Right forelimb (tissue), 1 donor: ENCODE results near the gene SKI.

Experiments
- DNase-seq: peaks from one replicate; pipeline ENCODE4 v3.0.0-alpha.2; 2018

Gene SKI

GRCh38 chr1:2228157-2228594 lies at the start of gene SKI:
Gene SKI, plus strand, starts transcription at chr1:2228319. Its CDS starts 448 bp downstream, at chr1:2228767.
- no peak for DNase-seq

DNA sequence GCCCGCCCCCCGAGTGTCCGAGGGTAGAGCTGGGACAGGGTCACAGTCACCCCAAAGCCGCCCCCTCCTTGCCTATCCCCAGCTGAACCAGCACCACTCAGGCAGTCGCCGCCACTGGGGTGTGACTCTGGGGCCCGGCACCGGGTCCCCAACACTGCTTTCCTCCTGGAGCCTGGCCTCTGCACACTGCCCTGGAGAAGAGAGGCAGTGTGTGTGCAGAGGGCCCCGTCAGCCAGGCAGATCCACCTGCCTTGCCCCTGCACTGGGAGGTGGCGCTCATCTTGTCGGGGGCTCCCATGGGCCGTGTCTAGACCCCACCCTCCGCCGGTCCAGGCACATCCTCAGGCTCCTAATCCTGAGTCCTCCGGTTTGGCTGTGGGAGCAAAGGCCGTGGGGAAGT lies 49.2 kb upstream of the SKI start:
- DNase-seq, result no peak

DNA sequence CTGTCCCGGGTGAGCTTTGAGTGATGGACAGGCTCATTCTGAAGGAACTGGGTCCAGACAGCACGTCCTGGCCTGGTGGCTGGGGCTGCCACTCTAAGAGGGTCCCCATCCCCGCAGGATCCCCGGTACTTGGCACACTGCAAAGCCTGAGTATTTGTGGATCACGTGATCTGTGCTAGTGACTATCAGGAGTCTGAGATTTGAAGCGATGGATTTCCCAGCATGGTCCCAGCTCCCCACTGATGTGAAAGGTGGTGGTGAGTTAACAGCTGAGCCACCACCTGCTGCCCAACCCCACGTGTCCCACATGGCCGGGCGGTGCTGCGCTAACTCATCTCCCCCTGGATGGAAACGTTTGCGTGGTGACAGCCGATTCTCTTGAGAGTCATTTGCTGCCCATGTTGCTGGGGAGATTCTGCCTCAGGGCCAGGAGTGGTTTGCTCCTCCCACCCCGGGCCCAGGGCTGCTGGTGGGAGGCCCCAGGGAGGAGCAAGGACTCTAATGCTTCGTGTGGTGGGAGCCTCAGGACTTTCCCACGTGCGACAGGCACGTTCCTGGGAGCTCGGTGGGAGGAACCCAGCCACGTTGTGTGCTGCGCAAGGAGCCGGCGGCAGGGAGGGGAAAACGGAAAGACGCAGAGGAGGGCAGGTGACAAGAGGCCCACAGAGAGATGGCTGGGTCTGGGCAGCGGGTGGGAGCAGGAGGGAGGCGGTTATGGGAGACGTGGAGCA lies 48.7 kb upstream of the SKI start:
- no peak for DNase-seq

GRCh38 chr1:2180297-2181245 lies 47.5 kb upstream of the SKI start:
- DNase-seq, result no peak

- DNase-seq, result no peak
Measured at GRCh38 chr1:2181271-2181670, 46.8 kb upstream of the SKI start.

GRCh38 chr1:2181752-2182151 lies 46.4 kb upstream of the SKI start:
- no peak for DNase-seq

DNA sequence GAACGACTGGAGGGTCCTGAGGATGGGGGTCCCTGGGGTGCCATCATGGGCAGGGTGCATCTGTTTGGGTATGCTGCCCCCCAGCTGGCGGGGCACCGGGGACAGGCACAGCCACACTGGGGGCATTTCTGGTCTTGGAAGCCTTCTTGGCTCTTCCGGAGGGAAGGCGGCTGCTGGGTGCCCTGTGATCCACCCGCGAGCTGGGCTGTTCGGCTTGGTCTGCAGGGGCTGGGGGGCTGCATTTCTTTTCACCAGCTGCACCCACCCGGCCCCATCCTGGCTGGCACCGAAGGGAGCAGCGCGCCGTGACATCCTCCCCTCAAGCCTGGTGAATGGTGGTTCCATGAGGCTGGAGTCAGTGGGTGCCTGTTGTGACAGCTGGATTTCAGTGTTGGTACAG lies 45.7 kb upstream of the SKI start:
- DNase-seq, result no peak

DNA sequence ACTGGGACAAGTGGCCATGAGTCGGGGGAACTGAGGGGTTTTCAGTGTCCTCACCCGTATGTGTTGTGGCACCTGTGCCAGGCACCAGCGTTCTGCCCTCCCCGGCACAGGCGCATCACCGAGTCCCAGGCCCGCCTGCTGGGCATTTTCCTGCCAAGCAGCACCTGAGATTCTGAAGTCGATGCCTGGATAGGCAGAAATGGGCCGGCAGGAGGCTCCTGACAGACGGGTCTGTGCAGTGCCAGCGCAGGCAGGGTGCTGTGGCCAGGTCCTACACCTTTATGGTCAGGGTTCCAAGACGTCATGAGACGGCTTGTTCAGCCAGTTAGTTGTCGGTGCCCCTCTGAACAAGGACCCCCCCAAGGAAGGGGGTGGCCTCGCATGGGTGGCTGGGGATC lies 44.2 kb upstream of the SKI start:
- DNase-seq, result no peak

- DNase-seq, result no peak
Measured at GRCh38 chr1:2184531-2184930, 43.6 kb upstream of the SKI start.

DNA sequence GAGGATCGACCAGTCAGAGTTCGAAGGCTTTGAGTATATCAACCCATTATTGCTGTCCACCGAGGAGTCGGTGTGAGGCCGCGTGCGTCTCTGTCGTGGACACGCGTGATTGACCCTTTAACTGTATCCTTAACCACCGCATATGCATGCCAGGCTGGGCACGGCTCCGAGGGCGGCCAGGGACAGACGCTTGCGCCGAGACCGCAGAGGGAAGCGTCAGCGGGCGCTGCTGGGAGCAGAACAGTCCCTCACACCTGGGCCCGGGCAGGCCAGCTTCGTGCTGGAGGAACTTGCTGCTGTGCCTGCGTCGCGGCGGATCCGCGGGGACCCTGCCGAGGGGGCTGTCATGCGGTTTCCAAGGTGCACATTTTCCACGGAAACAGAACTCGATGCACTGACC lies 43.2 kb upstream of the SKI start:
- DNase-seq, result no peak

GRCh38 chr1:2185880-2186855 lies 42.0 kb upstream of the SKI start:
- no peak for DNase-seq

DNA sequence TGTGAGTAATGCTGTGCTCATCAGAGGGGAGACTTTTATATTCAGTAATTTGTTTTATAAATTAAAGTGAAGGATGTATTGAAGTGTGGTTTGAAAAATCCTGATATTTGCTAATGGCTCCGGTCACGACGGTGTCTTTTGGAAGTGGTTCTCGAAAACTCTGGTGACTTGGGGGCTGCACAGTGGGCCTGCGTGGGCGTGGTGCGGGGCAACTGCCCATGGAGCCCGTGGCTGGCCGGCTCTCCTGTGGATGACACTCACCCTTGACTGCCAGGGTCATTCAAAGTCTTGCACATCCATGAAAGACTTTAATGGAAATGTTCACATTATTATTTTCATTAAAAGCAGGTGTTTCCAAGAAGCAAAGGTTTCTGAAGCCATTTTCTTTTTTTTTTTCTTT lies 41.2 kb upstream of the SKI start:
- no peak for DNase-seq

- no peak for DNase-seq
Measured at GRCh38 chr1:2187619-2188018, 40.5 kb upstream of the SKI start.

DNA sequence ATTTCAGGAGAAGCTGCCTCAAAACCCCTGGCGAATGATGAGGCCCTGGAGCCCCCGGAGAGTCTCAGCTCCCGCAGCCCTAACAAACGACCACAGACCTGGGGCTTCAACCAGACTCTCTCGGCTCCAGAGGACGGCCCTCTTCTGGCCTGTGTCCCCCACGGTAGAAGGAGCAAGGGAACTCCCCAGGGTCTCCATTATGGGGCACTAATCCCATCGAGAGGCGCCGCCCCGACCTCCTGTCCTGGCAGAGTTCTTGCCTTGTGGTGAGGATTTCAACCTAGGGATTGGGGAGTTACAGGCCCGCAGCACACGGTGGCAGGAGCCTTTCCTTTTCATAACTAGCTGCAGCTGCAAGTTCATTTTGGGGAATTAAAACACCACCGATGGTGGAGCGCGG lies 39.8 kb upstream of the SKI start:
- no peak for DNase-seq

DNA sequence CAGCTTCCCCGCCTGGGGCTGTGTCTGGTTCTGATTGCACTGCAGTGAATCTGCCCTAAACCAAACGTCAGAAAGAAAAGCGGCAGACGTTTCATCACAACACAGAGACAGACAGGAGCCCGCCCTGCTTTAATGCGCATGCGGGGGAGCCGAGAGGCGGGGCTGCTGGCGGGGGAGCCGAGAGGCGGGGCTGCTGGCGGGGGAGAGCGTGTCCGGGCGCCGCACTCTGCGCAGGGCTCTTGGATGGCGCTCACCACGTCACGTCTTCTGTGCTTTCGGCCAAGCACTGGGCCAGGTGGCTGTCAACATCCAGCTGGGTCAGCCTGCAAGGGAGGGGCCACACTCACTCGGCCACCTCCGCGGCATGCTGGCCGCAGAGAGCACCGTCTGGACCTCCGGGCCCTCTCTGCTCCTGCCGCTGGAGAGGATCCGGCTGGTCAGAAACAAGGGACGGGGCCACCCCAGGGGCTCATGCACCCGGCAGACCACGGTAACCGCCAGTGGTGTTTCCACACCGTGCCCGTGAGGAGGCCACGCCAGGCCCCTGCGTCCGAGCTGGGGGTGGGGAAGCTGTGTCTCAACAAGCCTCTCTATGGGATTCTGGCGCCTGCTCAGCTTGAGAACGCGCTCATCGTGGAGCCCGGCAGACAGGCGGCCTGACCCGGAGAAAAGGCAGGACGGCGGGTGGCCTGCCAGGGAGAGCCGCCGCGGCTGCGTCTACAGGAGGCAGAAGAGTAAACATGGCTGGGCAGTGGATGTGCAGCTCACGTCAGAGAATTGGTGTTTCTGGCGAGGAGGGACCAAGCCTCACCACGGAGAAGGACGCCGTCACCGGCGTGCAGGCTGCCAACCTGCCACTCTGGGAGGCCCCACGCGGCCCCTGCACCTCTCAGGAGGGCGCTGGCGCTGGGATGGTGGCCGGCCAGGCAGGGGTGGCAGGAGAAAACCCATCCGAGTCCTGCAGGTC lies 38.4 kb upstream of the SKI start:
- DNase-seq, result peak; percentile 97

DNA sequence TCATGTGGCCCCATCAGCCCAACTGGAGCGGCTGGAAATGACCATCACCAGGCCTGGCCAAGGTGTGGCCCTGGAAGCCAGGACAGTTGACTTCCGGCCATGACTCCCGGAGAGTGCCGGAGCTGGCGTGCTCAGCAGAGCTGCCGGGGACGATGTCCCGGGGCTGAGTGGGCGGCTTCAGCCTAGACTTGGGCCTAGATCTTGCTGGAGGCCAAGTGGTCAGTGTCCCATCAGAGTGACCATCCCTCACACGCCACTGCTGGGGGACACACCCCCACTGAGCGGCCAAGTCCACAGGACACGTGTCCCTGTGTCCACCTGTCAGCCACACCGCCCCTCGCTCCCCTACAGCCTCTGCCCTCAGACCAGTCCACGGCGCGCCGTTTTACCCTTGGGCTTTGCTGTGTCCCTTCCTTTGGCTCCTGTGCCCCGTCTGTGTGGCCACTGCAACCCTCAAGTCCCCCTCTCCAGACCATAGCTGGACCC lies 37.6 kb upstream of the SKI start:
- DNase-seq, result no peak

- DNase-seq, result no peak
Measured at GRCh38 chr1:2192031-2192995, 35.8 kb upstream of the SKI start.

DNA sequence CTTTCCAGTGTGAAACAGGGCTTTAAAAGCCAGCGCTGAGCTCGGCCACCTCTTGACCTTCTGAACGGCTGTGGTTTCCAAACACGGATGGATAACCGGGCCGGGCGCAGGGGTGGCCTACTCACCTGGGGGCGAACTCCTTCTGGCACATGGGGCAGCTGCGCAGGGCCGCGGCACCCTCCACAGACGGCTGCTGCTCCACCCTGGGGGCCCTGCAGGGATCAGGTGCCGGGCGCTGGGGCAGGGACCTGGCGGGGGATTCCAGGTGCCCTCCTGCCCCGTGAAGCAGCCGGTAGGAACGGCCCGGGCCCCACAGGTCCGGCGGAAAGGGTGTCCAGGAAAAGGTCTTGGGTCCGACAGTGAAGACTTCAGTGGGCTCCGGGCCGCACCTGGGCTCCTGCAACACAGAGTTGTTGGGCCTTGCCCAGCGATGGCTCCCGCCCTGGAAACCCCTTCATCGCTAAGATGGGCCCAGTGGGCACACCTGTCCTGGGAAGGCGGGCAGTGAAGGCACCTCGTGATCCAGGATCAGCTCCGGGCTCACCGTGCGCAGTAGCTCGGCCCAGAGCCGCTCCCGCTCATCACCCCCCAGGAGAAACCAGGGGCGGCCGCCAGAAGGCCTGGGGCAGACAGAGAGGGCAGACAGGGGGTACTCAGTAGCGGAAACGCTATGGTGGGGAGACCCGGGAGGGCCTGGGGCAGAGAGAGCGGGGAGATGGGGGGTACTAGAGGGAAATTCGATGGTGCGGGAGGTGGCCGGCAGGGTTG lies 34.4 kb upstream of the SKI start:
- DNase-seq, result no peak

DNA sequence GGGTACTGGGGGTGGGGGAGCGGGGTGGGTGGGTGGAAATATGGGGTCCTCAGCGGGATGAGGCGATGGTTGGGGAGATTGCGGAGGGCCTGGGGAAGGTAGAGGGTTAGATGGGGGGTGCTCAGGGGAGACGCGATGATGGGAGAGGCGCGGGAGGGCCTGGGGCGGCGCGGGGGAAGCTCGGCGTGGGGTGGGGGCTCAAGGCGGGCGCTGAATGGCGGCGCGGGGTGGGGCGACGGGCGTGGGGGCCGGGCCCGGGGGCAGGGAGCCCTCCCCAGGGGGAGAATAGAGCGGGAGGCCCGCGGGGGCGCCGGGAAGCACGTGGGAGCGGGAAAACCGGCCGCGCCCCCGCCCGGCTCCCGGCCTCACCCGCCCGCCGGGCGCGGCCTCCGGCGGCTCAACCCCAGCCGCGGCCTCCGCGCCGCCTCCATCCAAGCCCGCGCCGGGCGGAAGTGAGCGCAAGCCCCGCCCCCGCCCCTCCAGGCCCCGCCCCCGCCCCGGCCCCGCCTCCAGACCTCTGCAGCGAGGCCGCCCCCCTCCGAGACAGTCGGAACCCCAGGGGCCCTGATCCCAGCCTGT lies 33.7 kb upstream of the SKI start, which contains the start of gene FAAP20:
FAAP20 (minus strand) TSS at position 454 of the 579 bp plus-strand sequence; CDS start at position 431, 23 bp downstream.
- peak; percentile 96 for DNase-seq
